ENCODE results near the gene PDHA1.
A peak's percentile ranks its signal among the peaks of the same experiment; 100 is the strongest.

The PDHA1 gene

DNA sequence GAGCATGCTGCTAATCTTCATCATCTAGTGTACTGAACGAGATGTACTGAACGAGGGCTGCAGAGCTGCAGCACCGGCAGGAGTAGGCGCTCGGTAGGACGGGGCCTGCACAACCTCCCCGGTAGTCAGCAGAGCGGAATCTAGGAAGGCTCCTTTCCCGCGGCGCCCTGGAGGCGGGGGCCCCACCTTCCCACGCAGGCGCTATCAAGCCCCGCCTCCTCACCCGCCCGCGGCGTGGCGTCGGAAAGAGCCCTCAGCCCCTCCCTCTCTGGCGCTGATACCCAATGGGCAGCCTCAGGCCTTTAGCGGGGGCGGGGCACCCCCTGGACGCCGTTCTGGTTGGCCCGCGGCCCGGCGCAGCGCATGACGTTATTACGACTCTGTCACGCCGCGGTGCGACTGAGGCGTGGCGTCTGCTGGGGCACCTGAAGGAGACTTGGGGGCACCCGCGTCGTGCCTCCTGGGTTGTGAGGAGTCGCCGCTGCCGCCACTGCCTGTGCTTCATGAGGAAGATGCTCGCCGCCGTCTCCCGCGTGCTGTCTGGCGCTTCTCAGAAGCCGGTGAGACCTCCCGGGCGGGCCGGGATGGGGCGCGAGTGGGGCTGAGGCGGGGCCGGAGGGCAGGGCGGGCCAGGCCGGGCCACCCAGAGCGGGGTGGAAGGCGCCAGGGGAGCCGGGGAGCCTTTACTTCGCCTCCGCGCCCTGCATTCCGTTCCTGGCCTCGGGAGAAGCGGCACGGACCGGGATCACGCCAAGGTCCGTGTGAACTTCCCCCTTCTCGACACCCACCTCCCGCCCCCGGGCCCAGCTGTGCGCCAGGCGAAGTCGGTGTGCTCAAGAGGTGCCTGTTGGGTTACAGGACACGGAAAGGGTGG lies at the start of gene PDHA1:
PDHA1 (plus strand) TSS at position 393 of the 874 bp plus-strand sequence; CDS start at position 504, 111 bp downstream.
- peak; percentile 91 for DNase-seq

DNA sequence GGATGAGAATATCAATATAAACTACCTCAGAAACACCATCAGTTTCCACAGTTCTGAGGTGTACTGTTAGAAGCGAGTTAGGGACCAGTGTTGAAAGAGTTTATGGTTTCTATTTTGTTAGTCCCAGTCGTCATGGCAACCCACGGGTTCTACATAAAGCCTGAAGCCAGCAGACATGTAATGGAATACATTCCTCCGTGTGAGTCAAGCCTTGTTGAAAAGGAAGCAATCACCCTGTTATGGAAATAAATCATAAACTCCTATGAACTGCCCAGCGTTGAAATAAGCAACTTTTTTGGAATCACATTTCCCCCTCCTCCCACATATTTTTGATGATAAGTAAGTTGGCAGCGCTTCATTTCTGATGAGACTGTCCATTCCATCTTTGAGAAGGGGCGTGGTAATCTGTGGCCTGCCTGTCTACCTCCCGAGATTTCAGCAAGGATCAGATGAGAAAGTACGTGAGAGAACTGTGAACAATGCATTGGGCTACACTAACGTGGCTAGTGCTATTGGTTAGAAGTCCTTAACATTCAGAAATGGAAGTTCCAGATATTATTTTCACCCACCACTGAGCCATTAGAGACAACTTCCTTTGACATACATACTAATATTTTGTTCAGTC lies 40.4 kb upstream of the PDHA1 start:
- no peak for DNase-seq

DNA sequence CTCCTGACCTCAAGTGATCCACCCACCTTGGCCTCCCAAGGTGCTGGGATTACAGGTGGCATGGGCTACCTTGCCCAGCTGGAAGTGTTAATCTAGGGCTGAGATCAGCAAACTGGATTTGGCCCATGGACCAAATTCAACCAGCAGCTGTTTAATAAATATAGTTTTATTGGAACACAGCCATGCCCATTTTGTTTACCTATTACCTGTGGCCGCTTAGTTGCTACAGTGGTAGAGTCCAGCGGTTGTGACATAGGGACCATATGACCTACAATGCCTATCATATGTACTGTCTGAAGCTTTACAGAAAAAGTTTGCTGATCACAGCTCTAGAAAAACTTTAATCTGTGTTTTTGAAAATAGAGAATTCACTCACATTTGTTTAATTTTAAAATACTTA lies 17.2 kb upstream of the PDHA1 start:
- DNase-seq = no peak

DNA sequence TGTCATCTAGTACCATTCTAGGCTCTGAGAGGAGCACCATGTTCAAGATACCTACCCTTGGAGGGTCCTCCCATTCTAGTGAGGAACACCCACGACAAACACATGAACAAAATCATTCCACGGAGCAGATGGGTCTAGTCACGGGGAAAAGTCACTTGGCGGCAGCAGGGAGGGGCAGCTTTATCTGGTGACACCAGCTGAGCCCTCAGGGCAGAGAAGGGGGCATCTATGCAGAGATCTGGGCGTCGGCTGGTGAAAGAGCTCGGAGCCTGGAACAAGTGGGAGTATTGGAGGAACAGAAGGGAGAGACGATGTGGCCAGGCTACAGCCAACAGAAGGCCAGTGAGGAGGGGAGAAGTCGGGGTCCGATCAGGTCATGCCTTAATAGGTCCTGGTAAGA lies 11.9 kb upstream of the PDHA1 start:
- DNase-seq = no peak

DNA sequence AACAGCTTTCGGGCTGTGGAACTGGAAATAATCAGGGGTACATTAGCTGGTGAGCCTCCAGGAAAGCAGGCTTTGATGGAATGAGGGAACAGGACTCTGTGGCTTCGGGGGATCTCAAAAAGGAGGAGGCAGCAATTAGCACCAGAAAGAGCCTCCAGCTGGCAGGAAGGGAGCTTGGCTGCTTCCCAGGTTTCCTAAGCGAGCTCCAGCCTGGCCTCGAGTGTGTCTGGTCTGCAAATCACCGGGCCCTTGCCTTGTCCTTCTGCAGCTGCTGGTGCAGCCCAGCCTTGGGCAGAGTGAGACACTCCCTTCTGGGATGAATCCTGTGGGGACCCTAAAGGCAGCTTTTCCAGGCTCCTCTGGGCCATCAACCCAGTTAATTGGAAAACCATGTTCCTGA lies 10.7 kb upstream of the PDHA1 start:
- DNase-seq = no peak

DNA sequence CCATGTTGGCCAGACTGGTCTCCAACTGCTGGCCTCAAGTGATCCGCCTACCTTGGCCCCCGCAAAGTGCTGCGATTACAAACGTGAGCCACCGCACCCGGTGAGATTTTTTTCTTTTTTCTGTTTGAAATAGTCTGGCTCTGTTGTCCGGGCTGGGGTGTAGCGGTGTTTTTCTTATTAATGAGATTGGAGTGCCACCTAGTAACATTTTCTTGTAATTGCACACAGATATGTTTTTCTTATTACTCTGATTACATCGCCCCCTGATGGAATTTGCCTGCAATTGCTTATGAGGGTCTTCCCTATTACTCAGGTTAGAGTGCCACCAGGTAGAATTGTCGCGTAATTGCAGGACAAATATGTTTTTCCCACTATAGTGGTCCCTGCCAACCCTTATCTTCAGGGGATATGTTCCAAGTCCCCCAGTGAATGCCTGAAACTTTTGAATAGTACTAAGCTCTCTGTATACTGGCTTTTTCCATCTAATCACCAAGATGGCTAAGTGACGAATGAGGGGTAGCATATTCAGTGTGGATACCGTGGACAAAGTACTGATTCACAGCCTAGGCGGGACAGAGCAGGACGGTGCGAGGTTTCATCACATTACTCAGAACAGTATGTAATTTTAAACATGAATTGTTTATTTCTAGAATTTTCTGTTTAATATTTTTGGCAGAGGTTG lies 8.6 kb upstream of the PDHA1 start:
- peak; percentile 28 for DNase-seq

DNA sequence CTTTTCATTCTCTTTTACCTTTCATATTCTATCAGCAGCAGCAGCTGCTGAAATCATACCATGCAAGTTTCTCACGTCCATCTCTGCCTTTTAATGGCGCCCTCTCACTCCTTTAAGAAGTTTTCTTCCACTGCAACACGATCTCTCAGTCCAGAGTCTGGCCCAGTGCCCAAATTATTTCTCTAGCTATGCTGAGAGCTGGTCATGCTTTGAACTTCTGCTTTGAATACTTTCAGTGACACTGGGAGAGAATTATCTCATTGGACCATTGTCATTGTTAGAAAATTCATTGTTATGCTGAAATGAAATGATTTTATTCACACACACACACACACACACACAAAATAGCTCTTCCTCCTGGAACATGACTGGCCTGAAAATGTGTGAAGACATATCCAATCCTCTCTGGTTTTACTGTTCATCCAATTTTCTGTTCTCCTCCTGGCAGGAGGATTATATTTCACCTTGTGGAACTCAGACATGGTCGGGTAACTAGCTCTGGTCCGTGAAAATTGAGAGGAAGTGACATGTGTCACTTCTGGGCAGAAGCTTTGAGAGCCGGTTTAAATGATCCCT lies 1.3 kb upstream of the PDHA1 start:
- no peak for DNase-seq

DNA sequence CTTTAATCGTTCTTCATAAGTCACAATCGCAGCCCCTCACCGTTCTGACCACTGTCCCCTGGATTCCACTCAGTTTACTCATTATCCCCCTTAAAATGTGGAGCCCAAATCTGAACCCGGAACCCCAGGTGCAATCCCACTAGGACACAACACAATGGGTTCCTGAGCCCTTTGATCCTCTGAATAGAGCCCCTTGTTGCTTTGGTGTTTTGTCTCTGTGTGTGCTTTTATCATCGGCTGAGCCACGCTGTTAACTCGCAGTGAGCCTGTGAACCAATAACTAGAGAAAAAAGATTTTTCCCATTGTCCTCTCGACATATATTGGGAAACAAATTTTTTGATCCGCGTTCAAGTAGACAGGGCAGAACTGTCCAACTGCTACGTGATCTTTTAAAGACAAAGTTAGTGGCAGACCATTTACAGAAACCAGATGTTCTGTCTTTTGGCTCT lies 617 bp upstream of the PDHA1 start:
- no peak for DNase-seq

DNA sequence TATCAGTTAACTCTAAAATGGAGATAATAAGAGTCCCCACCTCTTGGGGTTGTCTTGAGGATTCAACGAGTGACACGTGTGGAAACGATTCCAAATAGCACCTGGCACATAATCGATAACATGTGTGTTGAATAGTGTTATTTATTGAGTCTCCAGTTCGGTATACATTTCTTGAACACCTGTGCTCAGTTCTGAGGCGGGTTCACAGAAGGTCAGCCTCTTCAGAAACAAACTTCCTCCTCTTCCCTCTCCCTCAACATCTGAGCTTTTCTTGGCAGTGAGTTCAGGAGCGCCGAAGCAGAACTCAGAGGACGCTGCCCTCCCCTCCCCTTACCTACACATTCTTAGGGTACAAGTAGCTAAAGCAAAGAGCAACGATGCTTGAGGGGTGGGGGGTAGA lies 934 bp downstream of the PDHA1 start:
- no peak for DNase-seq

DNA sequence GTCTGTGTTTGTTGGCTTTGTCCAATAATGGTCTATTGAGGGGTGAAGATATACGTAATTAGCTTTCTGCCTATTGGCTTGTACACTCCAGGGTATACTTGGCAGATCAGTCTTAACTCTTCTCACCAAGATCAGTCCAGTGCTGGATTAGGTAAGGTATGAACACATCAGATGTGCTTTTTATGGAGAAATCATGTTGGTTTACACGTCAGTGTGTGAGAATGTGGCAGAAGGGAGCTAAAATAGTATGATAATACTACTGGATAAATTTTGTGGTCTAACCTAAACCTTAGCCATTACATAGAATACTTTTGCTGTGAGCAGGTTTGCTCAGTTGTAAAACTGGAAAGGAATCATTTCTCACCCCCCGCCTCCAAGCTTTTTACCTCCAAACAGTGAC lies 4.2 kb downstream of the PDHA1 start:
- no peak for DNase-seq

DNA sequence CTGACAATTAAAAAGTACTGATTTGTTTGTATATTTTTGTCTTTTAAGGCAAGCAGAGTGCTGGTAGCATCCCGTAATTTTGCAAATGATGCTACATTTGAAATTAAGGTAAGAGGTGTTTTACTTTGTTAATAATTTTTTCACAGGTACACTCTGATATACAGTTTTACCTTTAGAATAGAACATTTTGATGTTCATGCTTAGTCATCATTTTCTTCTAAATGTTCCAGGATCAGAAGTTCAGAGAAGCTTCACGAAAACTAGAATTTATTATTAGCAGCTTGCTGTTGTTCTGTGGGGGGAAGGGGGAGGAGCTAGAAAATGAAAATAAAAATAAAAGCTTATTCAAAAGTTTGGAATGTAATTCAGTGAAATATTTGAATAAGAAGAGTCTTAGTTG lies 5.5 kb downstream of the PDHA1 start:
- DNase-seq = no peak

GRCh38 chrX:19350941-19351384 lies 7.2 kb downstream of the PDHA1 start:
- DNase-seq = no peak

- no peak for DNase-seq
Observed at GRCh38 chrX:19354625-19355024, 10.9 kb downstream of the PDHA1 start.

DNA sequence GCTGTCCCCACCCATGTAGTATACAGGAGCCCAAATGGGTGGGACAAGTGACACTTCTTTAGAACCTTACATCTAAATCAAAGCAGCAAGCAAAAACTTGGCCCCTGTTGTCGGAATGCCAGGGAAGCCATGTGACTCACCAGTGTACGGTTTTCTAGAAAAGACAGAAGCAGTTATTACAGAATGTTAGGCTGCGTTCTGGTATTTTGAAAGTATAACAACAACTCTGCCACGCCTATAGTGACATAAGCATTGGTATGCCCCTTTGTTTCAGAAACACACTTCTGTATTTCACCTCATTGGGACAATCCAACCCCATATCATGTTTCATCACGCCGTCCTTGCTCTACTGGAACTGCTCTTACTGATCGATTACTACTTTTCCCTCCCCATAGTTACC lies 14.8 kb downstream of the PDHA1 start:
- DNase-seq = no peak

DNA sequence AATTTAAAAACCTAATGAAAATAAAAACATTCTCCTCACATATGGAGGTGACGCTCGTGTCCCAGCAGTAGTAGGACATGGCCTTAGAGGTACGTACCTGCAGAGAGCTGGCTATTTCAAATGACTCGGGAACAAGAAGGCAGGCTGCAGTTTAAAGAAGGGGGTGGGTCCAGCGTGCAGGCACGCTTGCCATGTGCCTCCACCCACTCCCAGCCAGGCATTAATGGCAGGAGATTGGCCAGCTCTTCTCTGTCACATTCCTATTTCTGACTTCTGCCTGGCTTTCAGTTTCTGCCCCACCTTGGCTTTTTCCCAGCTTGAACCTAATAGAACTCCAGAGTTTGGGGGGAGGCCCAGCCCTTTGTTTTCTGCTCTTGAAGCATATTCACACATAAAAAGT lies 17.2 kb downstream of the PDHA1 start:
- DNase-seq = no peak

GRCh38 chrX:19361701-19362100 lies 18.0 kb downstream of the PDHA1 start:
- no peak for DNase-seq

DNA sequence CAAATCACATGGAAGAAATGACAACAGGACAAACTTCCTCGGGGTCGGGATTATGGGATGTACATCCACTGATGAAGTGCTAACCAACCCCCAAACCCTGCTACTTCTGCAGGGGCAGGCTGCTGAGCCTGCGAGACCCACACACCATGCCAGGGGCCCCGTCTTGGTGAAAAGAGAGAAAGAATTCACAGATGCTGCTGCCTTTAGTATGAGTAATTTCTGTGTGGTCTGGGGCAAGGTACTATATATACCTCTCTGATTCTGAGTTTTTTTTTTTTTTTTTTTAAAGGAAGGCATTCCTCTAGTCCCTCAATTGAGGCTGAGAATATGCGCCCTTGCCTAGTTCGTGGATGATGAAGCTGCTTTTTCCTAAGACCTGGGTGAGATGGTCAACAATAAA lies 24.8 kb downstream of the PDHA1 start:
- DNase-seq = no peak

DNA sequence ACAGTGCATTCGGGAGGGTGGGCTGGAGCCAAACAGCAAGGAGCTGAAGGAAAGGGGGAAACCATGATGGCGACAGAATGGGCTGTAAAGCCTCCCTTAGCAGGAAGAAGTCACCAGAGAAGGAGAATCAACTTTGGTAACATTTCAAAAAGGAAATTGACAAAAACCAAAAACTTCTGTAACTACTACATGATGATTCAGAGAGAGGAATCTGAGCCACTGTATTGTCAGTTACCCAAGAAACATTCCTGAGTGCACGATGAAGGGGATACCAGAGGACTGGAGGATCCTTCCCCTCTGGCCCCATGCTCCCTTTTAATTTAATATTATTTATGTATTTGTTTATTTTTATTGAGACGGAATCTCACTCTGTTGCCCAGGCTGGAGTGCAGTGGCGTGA lies 26.3 kb downstream of the PDHA1 start:
- DNase-seq = no peak

DNA sequence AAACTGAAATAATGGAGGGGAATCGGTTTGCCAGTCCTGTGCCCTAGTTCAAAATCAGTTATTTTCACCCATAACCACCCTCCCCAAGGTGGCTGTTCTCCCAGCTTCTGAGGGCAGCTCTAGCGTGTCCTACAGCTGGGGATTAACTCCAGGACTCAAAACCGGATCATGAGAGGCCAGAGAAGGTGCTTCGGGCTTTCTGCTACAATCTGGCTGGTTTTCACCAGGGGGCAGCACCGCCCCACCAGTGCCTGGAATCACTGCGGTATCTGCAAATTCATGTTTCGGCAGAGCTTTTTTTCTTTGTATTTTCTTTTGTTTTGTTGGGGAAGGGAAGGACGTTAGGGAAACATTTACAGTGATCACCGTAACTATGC lies 28.4 kb downstream of the PDHA1 start:
- DNase-seq = peak; percentile 75

GRCh38 chrX:19372547-19373331 lies 29.0 kb downstream of the PDHA1 start:
- DNase-seq = peak; percentile 24

DNA sequence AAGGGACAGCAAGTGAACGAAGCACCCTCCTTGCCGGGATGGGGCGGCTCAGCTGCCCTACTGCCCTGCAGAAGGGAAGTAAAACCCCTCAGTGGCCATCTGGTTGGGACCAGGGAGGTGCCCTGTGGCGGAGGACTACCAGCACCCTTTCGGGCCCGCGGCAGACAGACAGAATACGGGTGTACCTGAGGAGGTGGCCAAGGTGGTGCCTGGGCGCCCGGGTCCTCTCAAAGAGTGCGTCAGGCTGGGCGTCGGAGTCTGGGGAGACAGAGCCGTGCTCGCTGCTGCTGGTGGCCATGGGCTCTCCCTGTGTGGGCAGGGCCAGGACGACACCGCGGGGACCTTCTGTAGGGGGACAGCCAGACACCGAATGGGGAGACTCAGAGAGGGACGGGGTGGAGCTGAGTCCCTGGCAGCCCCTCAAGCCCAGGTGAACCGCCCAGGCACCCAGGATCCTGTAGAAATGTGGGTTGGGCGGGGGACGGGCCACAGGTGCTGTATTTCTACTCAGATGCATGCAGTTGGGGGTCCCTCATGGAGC lies 29.7 kb downstream of the PDHA1 start:
- no peak for DNase-seq

DNA sequence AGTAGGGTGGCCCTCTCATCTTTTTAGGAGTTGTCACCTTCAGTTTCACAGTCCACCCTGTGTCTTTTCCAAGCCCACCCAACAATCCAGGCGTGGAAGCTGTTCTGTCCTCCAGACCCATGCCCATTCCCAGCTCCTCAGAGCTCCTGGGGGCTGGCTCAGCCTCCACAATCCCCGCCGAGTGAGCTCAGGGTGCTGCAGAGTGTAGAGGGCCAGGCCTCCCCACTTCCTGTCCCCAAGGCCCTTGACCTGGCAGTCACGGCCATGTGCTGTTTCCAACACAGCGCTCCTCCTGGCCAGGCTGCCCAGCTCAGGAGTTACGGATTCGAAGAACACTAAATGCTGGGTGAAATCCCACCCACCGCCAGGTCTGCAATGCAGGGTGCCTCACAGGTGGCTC lies 31.8 kb downstream of the PDHA1 start:
- no peak for DNase-seq

Data from stimulated activated CD8-positive, alpha-beta memory T cell treated with anti-CD3 and anti-CD28 coated beads, Interleukin-4, amount 100 ng/mL, for 48 hours (primary cell).